GM12891 (cell line): ENCODE results near the gene POLR1G.

Experiments used
- POLR2A ChIP-seq: IDR thresholded peaks from 2 replicates; pipeline ENCODE4 v1.6.1; 2011; ENCODE audit warnings: low read depth, low read length, control low read depth
- POLR2AphosphoS5 ChIP-seq: IDR thresholded peaks from 2 replicates; pipeline ENCODE4 v1.6.1; 2011; ENCODE audit warnings: low read depth, low read length, control low read depth
- POU2F2 ChIP-seq: IDR thresholded peaks from 2 replicates; pipeline ENCODE4 v1.6.1; 2011; ENCODE audit warnings: low read depth, mild to moderate bottlenecking, control low read depth, low read length, moderate library complexity
- TAF1 ChIP-seq: IDR thresholded peaks from 2 replicates; pipeline ENCODE4 v1.6.1; 2011; ENCODE audit warnings: low read depth, low read length, control low read depth

DNA sequence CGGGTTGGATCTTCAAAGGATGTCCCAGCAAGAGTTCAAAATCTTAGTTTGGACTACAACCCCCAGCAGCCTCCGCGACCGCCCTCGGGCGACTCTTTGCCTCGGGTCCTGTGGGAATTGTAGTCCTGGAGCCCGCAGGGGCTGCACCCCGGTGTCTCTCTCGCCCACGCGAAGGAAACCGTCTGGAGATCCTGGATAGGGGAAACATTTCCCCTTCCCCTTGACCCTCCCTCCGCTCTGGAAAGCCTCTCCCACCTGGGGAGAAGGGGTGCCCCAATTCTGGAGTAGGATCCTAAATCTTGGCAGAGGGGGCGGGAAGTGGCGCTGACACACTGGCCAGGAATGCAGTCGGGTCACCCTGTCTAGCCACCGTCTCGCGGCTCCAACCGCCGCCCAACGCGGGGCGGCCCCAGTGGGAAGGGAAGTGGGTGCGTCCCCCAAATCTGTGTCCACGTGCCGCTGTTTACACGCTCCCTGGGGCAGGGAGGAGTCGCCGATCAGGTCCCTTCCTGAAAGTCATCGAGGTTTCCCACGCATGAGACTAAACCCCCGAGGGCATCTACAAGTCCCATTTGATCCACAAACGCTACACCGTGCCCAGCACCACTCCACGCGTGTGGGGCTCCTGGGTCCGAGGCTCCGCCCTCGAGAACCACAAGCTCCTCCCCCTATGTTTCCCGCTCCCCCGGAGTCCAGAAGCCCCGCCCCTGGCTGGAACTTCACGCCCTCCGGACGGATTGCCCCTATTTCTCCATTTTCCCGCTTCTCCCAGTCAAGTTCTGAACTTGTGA is 814 bp upstream of the POLR1G start:
- TF ChIP-seq POLR2A = no peak
- no peak for TF ChIP-seq POU2F2
- TF ChIP-seq POLR2AphosphoS5 = no peak; the same call in 1 of the 2 replicates
- TF ChIP-seq TAF1 = no peak
